Fibroblast of peridontal ligament (primary cell): ENCODE results near the gene ANKRD34C.
"Not testable (repeated sequence)": the region's sequence is repeated elsewhere in the genome, so short reads cannot be mapped to it uniquely, and the experiment has no call there.

ENCODE experiments used
- DNase-seq: peaks from one replicate; pipeline ENCODE4 v3.0.0-alpha.2; 2010; ENCODE audit errors: extremely low read depth

ANKRD34C gene

GRCh38 chr15:79310985-79311900, 28.7 kb downstream of the ANKRD34C start, which contains the start of gene TMED3:
TSS of gene TMED3 (plus strand) at chr15:79311112. CDS start at chr15:79311250, 138 bp downstream.
- DNase-seq = peak; percentile 85

GRCh38 chr15:79311901-79312553, 29.5 kb downstream of the ANKRD34C start:
- DNase-seq = peak; percentile 2

GRCh38 chr15:79314186-79314585, 31.7 kb downstream of the ANKRD34C start:
- DNase-seq = no peak

DNA sequence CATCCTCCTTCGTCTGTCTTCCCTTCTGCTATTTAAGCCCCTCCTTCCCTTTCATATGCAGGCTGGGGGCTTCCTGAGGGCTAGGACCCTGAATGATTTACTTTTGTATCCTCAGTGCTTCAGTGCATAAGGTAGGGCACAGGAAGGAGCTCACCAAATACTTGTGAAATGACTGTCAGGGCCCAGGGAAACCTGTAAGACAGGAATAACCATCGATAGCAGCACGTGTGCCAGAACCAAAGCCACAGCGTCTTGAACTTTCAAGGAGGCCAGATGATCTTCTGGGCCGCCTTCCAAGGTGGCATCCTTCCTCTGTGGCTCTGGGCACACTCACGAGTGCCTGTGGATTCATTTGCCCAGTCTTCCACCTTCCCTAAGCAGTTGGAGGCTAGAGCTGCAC, 32.3 kb downstream of the ANKRD34C start:
- DNase-seq = no peak

GRCh38 chr15:79315623-79316328, 33.3 kb downstream of the ANKRD34C start:
- no peak for DNase-seq

DNA sequence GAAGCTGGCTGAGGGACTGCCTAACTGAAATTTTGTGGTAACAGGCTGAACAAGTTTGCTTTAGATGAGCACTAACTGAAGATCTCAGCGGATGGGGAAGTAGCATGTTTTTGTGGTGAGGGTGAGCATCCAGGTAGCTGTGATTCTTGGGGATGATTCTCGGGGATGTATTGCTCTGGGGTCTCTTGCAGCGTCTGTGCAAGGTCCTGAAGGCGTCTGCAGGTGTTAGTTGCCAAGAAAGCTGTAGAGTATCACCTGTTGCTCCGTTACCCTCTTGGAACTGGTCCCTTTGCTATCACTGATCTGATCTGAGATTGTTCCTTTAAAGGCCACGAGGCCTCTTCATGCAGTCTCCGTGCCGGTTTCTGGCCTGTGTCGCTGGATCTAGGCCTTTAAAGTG, 34.3 kb downstream of the ANKRD34C start:
- no peak for DNase-seq

GRCh38 chr15:79319973-79320372, 37.5 kb downstream of the ANKRD34C start:
- DNase-seq = not testable (repeated sequence)

GRCh38 chr15:79321876-79322275, 39.4 kb downstream of the ANKRD34C start:
- no peak for DNase-seq

DNA sequence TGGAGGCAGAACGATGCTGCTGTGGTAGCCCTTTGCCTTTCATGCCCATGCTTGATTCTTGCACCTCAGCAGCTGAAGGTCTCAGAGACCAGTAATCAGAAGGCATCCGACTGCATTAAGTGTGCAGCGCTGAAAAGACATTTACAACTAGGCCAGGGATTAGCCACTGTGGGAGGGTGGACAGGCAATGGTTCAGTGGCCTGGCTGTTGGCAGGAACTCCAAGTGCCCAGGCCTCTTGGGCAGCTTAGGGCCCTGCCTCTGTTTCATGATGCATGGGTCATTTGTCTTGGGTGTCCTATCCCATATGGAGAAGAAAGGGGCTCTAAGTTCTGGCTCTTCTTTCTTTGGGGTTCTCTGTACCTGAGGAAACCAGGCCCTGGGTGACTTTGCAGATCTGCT, 39.8 kb downstream of the ANKRD34C start:
- DNase-seq = no peak

GRCh38 chr15:79322945-79323344, 40.4 kb downstream of the ANKRD34C start:
- DNase-seq = no peak

GRCh38 chr15:79329171-79329611, 46.7 kb downstream of the ANKRD34C start:
- DNase-seq = peak; percentile 63
